Measurements from ENCODE around the gene BAIAP2L1. TPM values are rescaled to one million over a fixed set of nuclear protein-coding genes. Genes with fewer than 3 reads are reported as not detected.
"Not testable (repeated sequence)": the region's sequence is repeated elsewhere in the genome, so short reads cannot be mapped to it uniquely, and the experiment has no call there.

The BAIAP2L1 gene
- total RNA-seq, 4 donors from 2014 or later = 39.8 to 59.8 (median 53.3) TPM

DNA sequence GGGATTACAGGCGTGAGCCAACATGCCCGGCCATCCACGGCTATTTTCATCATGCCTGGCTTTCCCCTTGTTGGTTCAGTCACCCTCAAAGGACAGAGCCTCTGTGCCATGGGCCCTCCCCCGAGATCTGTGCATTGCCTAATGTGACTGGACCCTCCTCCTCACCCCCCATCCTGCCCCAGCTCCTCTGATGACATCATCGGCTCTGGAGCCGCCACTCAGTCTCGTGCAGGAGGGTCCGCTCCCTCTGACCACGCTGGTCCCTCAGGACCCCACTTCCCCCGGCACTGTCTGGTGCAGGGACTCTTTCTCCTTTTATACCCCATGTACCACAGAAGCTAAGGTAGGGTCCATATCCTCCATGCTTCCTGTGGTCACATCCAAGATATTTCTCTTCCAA lies 33.2 kb upstream of the BAIAP2L1 start:
- H3K27ac ChIP-seq = no peak overlapping the region
- H3K9me3 ChIP-seq = no peaks in the 10 kb centered on the region
- intact Hi-C loops (cut with DNase I; ENCODE audit: low total_unique reads) = no loop called here
- no peaks in the 10 kb centered on the region for H3K36me3 ChIP-seq
- no peak for DNase-seq
- WGBS, 2 donors (ENCODE audit: low coverage in 1 of 2) = 75 to 82% methylated on average over 4 to 10 of the region's 10 CpGs
- no peak overlapping the region for H3K4me3 ChIP-seq
- in situ Hi-C loops (cut with MboI; ENCODE audit: low pct_ligation_motif_present in 1 of 4, low pct_unique_long_range_greater_than_20kb in 1 of 4, low sequenced_read_pairs in 3 of 4) = loop anchor here in 3 of 4 donors (5.0 to 10.0 kb wide), 3 partner anchors 308 to 408 kb away; no protein-coding TSS in a partner anchor
- H3K27me3 ChIP-seq = no peaks in the 10 kb centered on the region
- H3K4me1 ChIP-seq = no peaks in the 10 kb centered on the region
- TF ChIP-seq POLR2A (IDR thresholded peaks at IDR 0.05) (no peak), POLR2AphosphoS5 (IDR thresholded peaks at IDR 0.05) (no peak), EP300 (IDR thresholded peaks at IDR 0.05; ENCODE audit: low read depth) (no peak)
- TF ChIP-seq, protein P1, sequence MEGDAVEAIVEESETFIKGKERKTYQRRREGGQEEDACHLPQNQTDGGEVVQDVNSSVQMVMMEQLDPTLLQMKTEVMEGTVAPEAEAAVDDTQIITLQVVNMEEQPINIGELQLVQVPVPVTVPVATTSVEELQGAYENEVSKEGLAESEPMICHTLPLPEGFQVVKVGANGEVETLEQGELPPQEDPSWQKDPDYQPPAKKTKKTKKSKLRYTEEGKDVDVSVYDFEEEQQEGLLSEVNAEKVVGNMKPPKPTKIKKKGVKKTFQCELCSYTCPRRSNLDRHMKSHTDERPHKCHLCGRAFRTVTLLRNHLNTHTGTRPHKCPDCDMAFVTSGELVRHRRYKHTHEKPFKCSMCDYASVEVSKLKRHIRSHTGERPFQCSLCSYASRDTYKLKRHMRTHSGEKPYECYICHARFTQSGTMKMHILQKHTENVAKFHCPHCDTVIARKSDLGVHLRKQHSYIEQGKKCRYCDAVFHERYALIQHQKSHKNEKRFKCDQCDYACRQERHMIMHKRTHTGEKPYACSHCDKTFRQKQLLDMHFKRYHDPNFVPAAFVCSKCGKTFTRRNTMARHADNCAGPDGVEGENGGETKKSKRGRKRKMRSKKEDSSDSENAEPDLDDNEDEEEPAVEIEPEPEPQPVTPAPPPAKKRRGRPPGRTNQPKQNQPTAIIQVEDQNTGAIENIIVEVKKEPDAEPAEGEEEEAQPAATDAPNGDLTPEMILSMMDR (IDR thresholded peaks at IDR 0.05) = no peak

DNA sequence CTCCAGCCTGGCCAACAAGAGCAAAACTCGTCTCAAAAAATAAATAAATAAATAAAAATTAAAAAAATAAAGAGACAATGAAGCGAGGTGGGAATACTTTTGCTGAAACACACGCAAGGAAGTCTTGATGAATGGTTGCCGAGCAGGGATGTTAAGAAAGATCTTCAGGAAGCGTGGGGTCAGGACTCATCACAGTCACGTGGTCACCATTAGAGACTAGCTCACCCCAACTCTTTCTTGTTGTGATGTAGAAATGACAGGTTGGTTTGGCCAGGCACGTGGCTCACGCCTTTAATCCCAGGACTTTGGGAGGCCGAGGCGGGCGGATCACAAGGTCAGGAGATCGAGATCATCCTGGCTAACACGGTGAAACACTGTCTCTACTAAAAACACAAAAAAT lies 28.9 kb upstream of the BAIAP2L1 start:
- H3K27ac ChIP-seq = no peak overlapping the region
- no peaks in the 10 kb centered on the region for H3K27me3 ChIP-seq
- TF ChIP-seq EP300 (IDR thresholded peaks at IDR 0.05; ENCODE audit: low read depth) = no peak
- no peak for TF ChIP-seq POLR2AphosphoS5 (IDR thresholded peaks at IDR 0.05)
- TF ChIP-seq, protein P1 (IDR thresholded peaks at IDR 0.05) = no peak
- TF ChIP-seq POLR2A (IDR thresholded peaks at IDR 0.05) = no peak
- no peak overlapping the region for H3K4me3 ChIP-seq
- no peaks in the 10 kb centered on the region for H3K9me3 ChIP-seq
- intact Hi-C loops (cut with DNase I; ENCODE audit: low total_unique reads) (no loop called here), in situ Hi-C loops (cut with MboI; ENCODE audit: low pct_ligation_motif_present in 1 of 4, low pct_unique_long_range_greater_than_20kb in 1 of 4, low sequenced_read_pairs in 3 of 4) (loop anchor here in 3 of 4 donors (5.0 to 10.0 kb wide), 3 partner anchors 313 to 413 kb away; no protein-coding TSS in a partner anchor)
- 82 to 88% methylated on average over 4 to 13 of the region's 13 CpGs for WGBS, 2 donors (ENCODE audit: low coverage in 1 of 2)
- no peaks in the 10 kb centered on the region for H3K4me1 ChIP-seq
- no peaks in the 10 kb centered on the region for H3K36me3 ChIP-seq
- no peak for DNase-seq

DNA sequence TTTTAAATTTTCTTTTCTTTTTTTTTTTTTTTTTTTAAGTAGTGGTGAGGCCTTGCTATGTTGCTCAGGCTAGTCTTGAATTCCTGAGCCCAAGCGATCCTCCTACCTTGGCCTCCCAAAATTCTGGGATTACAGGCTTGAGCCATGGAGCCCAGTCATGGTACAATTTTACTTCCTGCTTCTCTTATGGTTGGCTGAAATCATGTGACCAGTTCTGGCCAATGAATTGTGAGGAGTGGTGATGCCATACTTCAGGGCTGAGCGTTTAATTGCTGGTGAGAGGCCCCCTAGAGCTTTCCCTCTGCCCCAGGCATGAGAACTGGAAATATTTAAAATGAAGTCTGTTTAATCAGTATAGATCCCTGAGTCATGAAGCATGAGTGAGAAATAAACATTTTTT lies 22.2 kb upstream of the BAIAP2L1 start:
- H3K27me3 ChIP-seq = peaks cover 14% of the 10 kb centered on the region
- no peak overlapping the region for H3K4me3 ChIP-seq
- in situ Hi-C loops (cut with MboI; ENCODE audit: low pct_ligation_motif_present in 1 of 4, low pct_unique_long_range_greater_than_20kb in 1 of 4, low sequenced_read_pairs in 3 of 4) = loop anchor here in 2 of 4 donors (25.0 kb wide), 1 partner anchor 136 kb away; the partner anchor contains the start of gene BRI3 (in 2 of the 2)
- H3K36me3 ChIP-seq = no peaks in the 10 kb centered on the region
- H3K27ac ChIP-seq = no peak overlapping the region
- no peak for DNase-seq
- no peaks in the 10 kb centered on the region for H3K9me3 ChIP-seq
- TF ChIP-seq EP300 (IDR thresholded peaks at IDR 0.05; ENCODE audit: low read depth) (no peak), POLR2A (IDR thresholded peaks at IDR 0.05) (no peak), POLR2AphosphoS5 (IDR thresholded peaks at IDR 0.05) (no peak)
- TF ChIP-seq, protein P1 (IDR thresholded peaks at IDR 0.05) = no peak
- intact Hi-C loops (cut with DNase I; ENCODE audit: low total_unique reads) = no loop called here
- peaks cover 0 to 16% (median 4%) of the 10 kb centered on the region in 4 donors for H3K4me1 ChIP-seq
- WGBS, 2 donors (ENCODE audit: low coverage in 1 of 2) = 78 to 83% methylated on average over 1 to 2 of the region's 2 CpGs

DNA sequence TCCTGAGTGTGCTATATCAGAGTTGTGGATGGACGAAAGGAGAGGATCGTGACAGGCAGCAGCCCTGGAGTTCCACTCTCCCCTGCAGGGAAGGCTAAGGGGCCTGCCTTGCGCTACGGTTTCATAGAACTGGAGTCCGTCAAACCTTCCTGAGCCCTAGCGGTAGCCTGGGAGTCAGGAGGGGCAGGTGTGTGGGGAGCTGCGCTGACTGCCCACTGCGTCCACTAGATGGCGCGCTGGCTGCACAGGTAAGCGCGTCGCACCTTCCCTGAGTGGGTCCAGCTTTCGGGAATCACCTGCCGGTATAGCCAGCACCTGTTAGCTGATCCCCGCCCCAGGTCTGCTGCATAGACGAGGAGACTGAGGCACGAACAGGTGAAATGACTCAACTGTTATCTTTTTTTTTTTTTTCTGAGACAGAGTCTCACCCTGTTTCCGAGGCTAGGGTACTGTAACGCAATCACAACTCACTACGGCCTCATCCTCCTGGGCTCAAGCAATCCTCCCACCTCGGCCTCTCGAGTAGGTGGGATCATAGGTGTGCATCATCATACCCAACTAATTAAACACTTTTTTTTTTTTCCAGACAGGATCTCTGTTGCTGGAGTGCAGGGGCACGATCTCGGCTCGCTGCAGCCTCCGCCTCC lies 20.2 kb upstream of the BAIAP2L1 start:
- Histone ChIP-seq H3K27ac (no peak overlapping the region), H3K27me3 (peaks cover 14% of the 10 kb centered on the region), H3K4me3 (no peak overlapping the region), H3K36me3 (no peaks in the 10 kb centered on the region), H3K9me3 (no peaks in the 10 kb centered on the region), H3K4me1 (peaks cover 0 to 28% (median 4%) of the 10 kb centered on the region in 4 donors)
- WGBS, 2 donors (ENCODE audit: low coverage in 1 of 2) = 31% methylated on average over 26 of the region's 27 CpGs; no CpG with 5 or more reads in 1 of the 2 donors
- TF ChIP-seq, protein P1 (IDR thresholded peaks at IDR 0.05) = peak; percentile 75 to 92 (median 86)
- TF ChIP-seq EP300 (IDR thresholded peaks at IDR 0.05; ENCODE audit: low read depth) = no peak
- in situ Hi-C loops (cut with MboI; ENCODE audit: low pct_ligation_motif_present in 1 of 4, low pct_unique_long_range_greater_than_20kb in 1 of 4, low sequenced_read_pairs in 3 of 4) (loop anchor here in 2 of 4 donors (25.0 kb wide), 1 partner anchor 134 kb away; the partner anchor contains the start of gene BRI3 (in 2 of the 2)), intact Hi-C loops (cut with DNase I; ENCODE audit: low total_unique reads) (no loop called here)
- DNase-seq = peak; percentile 85

DNA sequence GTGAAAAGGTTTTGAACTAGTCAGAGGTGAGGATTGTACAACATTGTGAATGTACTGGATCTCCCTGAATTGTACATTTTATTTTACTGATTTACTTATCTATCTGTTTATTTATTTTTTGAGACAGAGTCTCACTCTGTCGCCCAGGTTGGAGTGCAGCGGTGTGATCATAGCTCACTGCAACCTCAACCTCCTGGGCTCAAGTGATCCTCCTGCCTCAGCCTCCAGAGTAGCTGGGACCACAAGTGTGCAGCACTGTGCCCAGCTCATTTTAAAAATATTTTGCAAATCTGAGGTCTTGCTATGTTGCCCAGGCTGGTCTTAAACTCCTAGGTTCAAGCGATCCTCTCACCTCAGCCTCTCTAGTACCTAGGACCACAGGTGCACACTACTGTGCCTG lies 19.1 kb upstream of the BAIAP2L1 start:
- 86 to 90% methylated on average over 2 to 3 of the region's 3 CpGs for WGBS, 2 donors (ENCODE audit: low coverage in 1 of 2)
- in situ Hi-C loops (cut with MboI; ENCODE audit: low pct_ligation_motif_present in 1 of 4, low pct_unique_long_range_greater_than_20kb in 1 of 4, low sequenced_read_pairs in 3 of 4) = loop anchor here in 2 of 4 donors (25.0 kb wide), 1 partner anchor 133 kb away; the partner anchor contains the start of gene BRI3 (in 2 of the 2)
- intact Hi-C loops (cut with DNase I; ENCODE audit: low total_unique reads); H3K4me3 ChIP-seq; DNase-seq; H3K36me3 ChIP-seq; H3K27ac ChIP-seq; H3K9me3 ChIP-seq: not testable (repeated sequence)
- peaks cover 14% of the 10 kb centered on the region for H3K27me3 ChIP-seq
- peaks cover 0 to 28% (median 4%) of the 10 kb centered on the region in 4 donors for H3K4me1 ChIP-seq

DNA sequence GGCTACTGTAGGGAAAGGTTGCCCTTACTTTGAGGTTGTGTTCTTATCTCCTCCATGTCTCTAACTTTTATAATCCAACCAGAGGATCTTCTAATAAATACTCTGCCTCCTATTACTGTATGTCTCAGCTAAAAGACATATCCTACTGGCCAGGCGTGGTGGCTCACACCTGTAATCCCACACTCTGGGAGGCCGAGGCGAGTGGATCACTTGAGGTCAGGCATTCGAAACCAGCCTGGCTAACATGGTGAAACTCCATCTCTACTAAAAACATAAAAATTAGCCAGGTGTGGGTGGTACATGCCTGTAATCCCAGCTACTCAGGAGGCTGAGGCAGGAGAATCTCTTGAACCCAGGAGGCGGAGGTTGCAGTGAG lies 18.4 kb upstream of the BAIAP2L1 start:
- H3K4me3 ChIP-seq; H3K36me3 ChIP-seq; intact Hi-C loops (cut with DNase I; ENCODE audit: low total_unique reads); DNase-seq; H3K9me3 ChIP-seq: not testable (repeated sequence)
- WGBS, 2 donors (ENCODE audit: low coverage in 1 of 2) = 77 to 91% methylated on average over 4 to 5 of the region's 5 CpGs
- H3K27ac ChIP-seq = peak overlapping the region in 3 of 4 donors; percentile 3 to 44 (median 29)
- in situ Hi-C loops (cut with MboI; ENCODE audit: low pct_ligation_motif_present in 1 of 4, low pct_unique_long_range_greater_than_20kb in 1 of 4, low sequenced_read_pairs in 3 of 4) = loop anchor here in 2 of 4 donors (25.0 kb wide), 1 partner anchor 132 kb away; the partner anchor contains the start of gene BRI3 (in 2 of the 2)
- peaks cover 0 to 28% (median 4%) of the 10 kb centered on the region in 4 donors for H3K4me1 ChIP-seq
- peaks cover 14% of the 10 kb centered on the region for H3K27me3 ChIP-seq

Data from transverse colon (tissue), 4 donors.